HG03159 (cell line): ENCODE results near the gene FAM98C.

Source experiments
- ATAC-seq: cut with Tn5 transposase; IDR thresholded peaks from one replicate; pipeline ENCODE4 v1.9.1; 2021; ENCODE audit warnings: mild to moderate bottlenecking, moderate library complexity; ENCODE audit not compliant: unreplicated experiment

The FAM98C gene

GRCh38 chr19:38452430-38453366 is 49.8 kb downstream of the FAM98C start:
- no peak for ATAC-seq

GRCh38 chr19:38453596-38453995 is 50.7 kb downstream of the FAM98C start:
- no peak for ATAC-seq

DNA sequence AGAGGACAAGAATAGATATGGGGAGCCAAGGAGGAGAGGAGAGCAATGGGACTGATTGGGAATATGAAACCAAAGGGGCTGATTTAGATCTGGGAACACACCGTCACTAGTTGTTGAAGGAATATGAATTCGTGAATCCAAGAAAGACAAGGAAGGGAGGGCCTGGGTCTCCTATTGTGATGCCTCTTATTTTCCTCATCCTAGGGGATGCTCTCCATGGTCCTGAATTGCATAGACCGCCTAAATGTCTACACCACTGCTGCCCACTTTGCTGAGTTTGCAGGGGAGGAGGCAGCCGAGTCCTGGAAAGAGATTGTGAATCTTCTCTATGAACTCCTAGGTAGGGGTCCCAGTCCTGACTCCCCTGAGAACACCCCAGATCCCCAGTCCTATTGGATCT is 52.1 kb downstream of the FAM98C start:
- ATAC-seq = no peak

DNA sequence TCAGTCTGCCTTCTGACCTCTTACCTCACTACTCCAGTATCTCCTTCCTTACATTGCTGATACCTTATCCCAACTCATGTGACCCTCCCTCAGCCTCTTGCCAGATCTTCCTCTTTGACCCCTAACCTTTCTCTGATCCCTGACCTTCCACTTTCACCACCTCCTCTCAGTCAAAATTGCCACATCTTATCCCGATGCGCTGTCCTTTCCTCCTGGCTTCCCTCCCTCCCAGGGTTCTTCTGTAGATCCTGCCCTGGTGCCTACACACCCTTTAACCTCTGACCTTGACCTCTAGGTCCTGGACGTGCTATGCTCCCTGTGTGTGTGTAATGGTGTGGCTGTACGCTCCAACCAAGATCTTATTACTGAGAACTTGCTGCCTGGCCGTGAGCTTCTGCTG is 54.3 kb downstream of the FAM98C start:
- no peak for ATAC-seq

GRCh38 chr19:38457690-38458405 is 55.0 kb downstream of the FAM98C start:
- no peak for ATAC-seq
